Neural progenitor cell (in vitro differentiated cells): ENCODE results near the gene CA12. TPM values are rescaled to one million over a fixed set of nuclear protein-coding genes. Genes with fewer than 3 reads are reported as not detected.

ENCODE experiments used
- DNase-seq: peaks from one replicate; pipeline ENCODE4 v3.0.0-alpha.2; 2016; ENCODE audit warnings: low spot score
- H2AFZ ChIP-seq: fragments of 200-600 bp; sonication (generic); replicated peaks from 2 replicates; pipeline ENCODE4 v1.6.1; 2016; ENCODE audit warnings: antibody characterized with exemption
- H3F3A ChIP-seq: fragments of 200-600 bp; sonication (generic); 2 replicates; pipeline ENCODE4 v1.6.1; 2016; ENCODE audit warnings: antibody characterized with exemption, low read depth
- H3K27ac ChIP-seq: fragments of 200-600 bp; sonication (generic); 2 replicates; pipeline ENCODE4 v1.5.1; 2016; ENCODE audit warnings: mild to moderate bottlenecking
- H3K27me3 ChIP-seq: fragments of 200-600 bp; sonication (generic); 2 replicates; pipeline ENCODE4 v1.6.1; 2016; ENCODE audit warnings: mild to moderate bottlenecking, moderate library complexity
- H3K36me3 ChIP-seq: fragments of 200-600 bp; sonication (generic); 2 replicates; pipeline ENCODE4 v1.5.1; 2016
- H3K4me1 ChIP-seq: fragments of 200-600 bp; sonication (generic); 2 replicates; pipeline ENCODE4 v1.6.1; 2016; ENCODE audit warnings: mixed run types
- H3K4me2 ChIP-seq: fragments of 200-600 bp; sonication (generic); 2 replicates; pipeline ENCODE4 v1.6.1; 2016
- H3K4me3 ChIP-seq: fragments of 200-600 bp; sonication (generic); 2 replicates; pipeline ENCODE4 v1.5.1; 2016
- H3K79me2 ChIP-seq: fragments of 200-600 bp; sonication (generic); 2 replicates; pipeline ENCODE4 v1.6.1; 2016; ENCODE audit warnings: low read depth
- H3K9ac ChIP-seq: fragments of 200-600 bp; sonication (generic); 2 replicates; pipeline ENCODE4 v1.6.1; 2016
- H3K9me3 ChIP-seq: fragments of 200-600 bp; sonication (generic); 2 replicates; pipeline ENCODE4 v1.5.1; 2016; ENCODE audit warnings: low read depth
- H4K20me1 ChIP-seq: fragments of 200-600 bp; sonication (generic); 2 replicates; pipeline ENCODE4 v1.6.1; 2016; ENCODE audit warnings: low read depth
- H3K27ac Mint-ChIP-seq: 3 replicates; pipeline ENCODE4 v1.8.0; 2021; ENCODE audit warnings: mixed read lengths
- H3K27me3 Mint-ChIP-seq: 2 replicates; pipeline ENCODE4 v1.8.0; 2022; ENCODE audit warnings: low read depth, mild to moderate bottlenecking, inconsistent platforms, moderate library complexity, mixed read lengths; ENCODE audit not compliant: insufficient read depth
- H3K36me3 Mint-ChIP-seq: 3 replicates; pipeline ENCODE4 v1.8.0; 2021; ENCODE audit warnings: mixed read lengths
- H3K4me1 Mint-ChIP-seq: 3 replicates; pipeline ENCODE4 v1.8.0; 2021; ENCODE audit warnings: mixed read lengths
- H3K4me3 Mint-ChIP-seq: 3 replicates; pipeline ENCODE4 v1.8.0; 2021; ENCODE audit warnings: mild to moderate bottlenecking, moderate library complexity, mixed read lengths
- H3K9me3 Mint-ChIP-seq: 3 replicates; pipeline ENCODE4 v1.8.0; 2020; ENCODE audit warnings: mixed read lengths
- CTCF ChIP-seq: fragments of 200-600 bp; sonication (generic); IDR thresholded peaks from 2 replicates; pipeline ENCODE4 v1.5.1; 2017; ENCODE audit warnings: antibody characterized with exemption, mild to moderate bottlenecking
- EZH2 ChIP-seq: fragments of 200-600 bp; sonication (generic); IDR thresholded peaks from 2 replicates; pipeline ENCODE4 v1.6.1; 2017; ENCODE audit warnings: antibody characterized with exemption, mild to moderate bottlenecking, moderate library complexity
- EZH2phosphoT487 ChIP-seq: fragments of 200-600 bp; sonication (generic); IDR thresholded peaks from 2 replicates; pipeline ENCODE4 v1.6.1; 2017; ENCODE audit warnings: antibody characterized with exemption
- total RNA-seq: library from RNA; depleted of rRNA; stranded (reverse); fragments of >200 nt; gene quantifications from 2 replicates; pipeline ENCODE4 v1.2.3, GENCODE V29; 2015; ENCODE audit warnings: low replicate concordance

The CA12 gene
- total RNA-seq, 1 donor from 2014 or later: 0.45 TPM

DNA sequence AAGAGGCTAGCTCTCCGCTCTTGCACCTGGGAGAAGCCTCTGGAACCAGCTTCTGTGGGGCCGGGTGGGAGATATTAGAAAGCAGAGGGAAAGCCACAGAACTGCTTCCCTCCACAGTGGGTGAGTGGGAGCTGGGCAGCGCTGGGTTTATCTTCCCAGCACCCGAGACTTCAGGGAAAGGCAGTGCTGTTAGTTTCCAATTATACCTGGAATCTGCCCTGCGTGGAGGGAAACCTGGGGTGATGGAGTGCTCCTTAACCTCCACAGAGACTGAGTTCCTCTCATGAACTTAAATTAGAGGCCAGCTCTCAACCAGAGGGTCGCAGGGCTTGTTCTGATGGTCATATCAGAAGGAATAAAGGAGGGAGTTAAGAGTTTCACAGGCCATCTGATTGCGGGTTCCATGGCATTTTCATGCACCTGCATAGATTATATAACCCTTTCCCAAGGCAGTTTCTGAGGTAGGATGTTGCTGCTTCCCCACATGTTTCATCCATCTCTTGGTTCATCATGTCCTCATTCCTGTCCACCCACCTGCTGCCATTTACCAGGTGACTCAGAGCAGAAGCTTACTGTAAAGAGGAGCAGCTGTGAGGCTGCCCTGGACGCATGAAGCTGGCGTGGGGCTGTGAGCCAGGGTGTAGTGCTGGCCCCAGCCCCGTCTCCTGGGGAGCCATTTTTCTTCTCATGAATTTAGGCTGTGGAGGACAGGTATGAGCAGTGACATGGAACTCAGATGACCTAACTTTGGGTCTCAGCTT, 42.5 kb downstream of the CA12 start:
- H3K4me1 ChIP-seq: peaks cover 34% of the 10 kb centered on the region
- H2AFZ ChIP-seq: no peak overlapping the region
- H3K9ac ChIP-seq: no peak overlapping the region
- Mint-ChIP-seq H3K36me3 (peaks cover 2% of the 10 kb centered on the region), H3K27me3 (peaks cover 20% of the 10 kb centered on the region), H3K4me3 (no peak overlapping the region), H3K9me3 (peaks cover 2% of the 10 kb centered on the region), H3K4me1 (peaks cover 34% of the 10 kb centered on the region), H3K27ac (no peak overlapping the region)
- TF ChIP-seq CTCF (no peak), EZH2 (no peak), EZH2phosphoT487 (no peak)
- H3K36me3 ChIP-seq: no peaks in the 10 kb centered on the region
- no peak overlapping the region for H3K4me2 ChIP-seq
- peaks cover 3% of the 10 kb centered on the region for H4K20me1 ChIP-seq
- no peaks in the 10 kb centered on the region for H3K9me3 ChIP-seq
- H3K4me3 ChIP-seq: no peak overlapping the region
- DNase-seq: no peak
- H3K79me2 ChIP-seq: no peaks in the 10 kb centered on the region
- no peaks in the 10 kb centered on the region for H3F3A ChIP-seq
- no peak overlapping the region for H3K27ac ChIP-seq
- peaks cover 45% of the 10 kb centered on the region for H3K27me3 ChIP-seq

DNA sequence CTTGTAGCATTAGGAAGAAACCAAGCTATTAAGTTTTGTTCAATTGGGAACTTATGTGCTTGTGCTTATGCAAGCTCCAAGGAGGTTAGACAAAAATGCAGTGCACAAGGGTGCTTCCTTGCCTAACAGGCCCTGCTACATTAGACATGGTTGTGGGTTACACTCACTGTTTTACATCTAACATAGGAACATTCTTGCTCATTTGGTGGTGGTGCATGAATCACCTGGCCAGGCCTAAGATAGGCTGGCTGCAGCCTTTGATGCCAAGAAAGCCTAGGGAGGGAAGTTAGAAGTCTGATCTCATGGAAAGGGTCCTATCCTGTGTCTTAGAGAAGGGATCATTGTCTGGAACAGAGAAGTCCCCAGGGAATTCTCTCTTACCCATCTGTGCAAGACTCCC, 43.5 kb downstream of the CA12 start:
- H2AFZ ChIP-seq: no peak overlapping the region
- H3K9ac ChIP-seq: no peak overlapping the region
- H3K27ac ChIP-seq: no peak overlapping the region
- DNase-seq: no peak
- H3K27me3 ChIP-seq: peaks cover 36% of the 10 kb centered on the region
- H3K9me3 Mint-ChIP-seq: peaks cover 2% of the 10 kb centered on the region
- H3K79me2 ChIP-seq: no peaks in the 10 kb centered on the region
- H3K4me1 ChIP-seq: peaks cover 30% of the 10 kb centered on the region
- H3F3A ChIP-seq: no peaks in the 10 kb centered on the region
- H3K27me3 Mint-ChIP-seq: peaks cover 13% of the 10 kb centered on the region
- H3K9me3 ChIP-seq: no peaks in the 10 kb centered on the region
- no peaks in the 10 kb centered on the region for H3K36me3 ChIP-seq
- peaks cover 2% of the 10 kb centered on the region for H3K36me3 Mint-ChIP-seq
- H3K4me3 ChIP-seq: no peak overlapping the region
- H3K27ac Mint-ChIP-seq: no peak overlapping the region
- no peak overlapping the region for H3K4me2 ChIP-seq
- H4K20me1 ChIP-seq: no peaks in the 10 kb centered on the region
- TF ChIP-seq CTCF: no peak
- no peak for TF ChIP-seq EZH2
- no peak for TF ChIP-seq EZH2phosphoT487
- H3K4me1 Mint-ChIP-seq: peaks cover 25% of the 10 kb centered on the region
- no peak overlapping the region for H3K4me3 Mint-ChIP-seq

GRCh38 chr15:63337046-63337445, 44.6 kb downstream of the CA12 start:
- H3K27me3 ChIP-seq: peaks cover 34% of the 10 kb centered on the region
- H3F3A ChIP-seq: no peaks in the 10 kb centered on the region
- H4K20me1 ChIP-seq: no peaks in the 10 kb centered on the region
- peaks cover 20% of the 10 kb centered on the region for H3K4me1 Mint-ChIP-seq
- H3K4me2 ChIP-seq: no peak overlapping the region
- H3K4me3 ChIP-seq: no peak overlapping the region
- H3K27ac ChIP-seq: no peak overlapping the region
- H3K36me3 ChIP-seq: no peaks in the 10 kb centered on the region
- peaks cover 2% of the 10 kb centered on the region for H3K9me3 Mint-ChIP-seq
- no peak overlapping the region for H3K4me3 Mint-ChIP-seq
- no peaks in the 10 kb centered on the region for H3K79me2 ChIP-seq
- H3K4me1 ChIP-seq: peaks cover 19% of the 10 kb centered on the region
- no peak overlapping the region for H3K9ac ChIP-seq
- H2AFZ ChIP-seq: no peak overlapping the region
- peaks cover 2% of the 10 kb centered on the region for H3K36me3 Mint-ChIP-seq
- DNase-seq: no peak
- TF ChIP-seq EZH2phosphoT487 (no peak), CTCF (no peak), EZH2 (no peak)
- H3K27ac Mint-ChIP-seq: no peak overlapping the region
- H3K9me3 ChIP-seq: no peaks in the 10 kb centered on the region
- peaks cover 13% of the 10 kb centered on the region for H3K27me3 Mint-ChIP-seq
